Measurements from ENCODE around the gene GAPT.

GAPT gene

GRCh38 chr5:58544926-58545325 lies 53.7 kb downstream of the GAPT start:
- DNase-seq = no peak
- in situ Hi-C loops (cut with HindIII; ENCODE audit: low pct_ligation_motif_present, low pct_unique_long_range_greater_than_20kb, low sequenced_read_pairs) = no loop called here

DNA sequence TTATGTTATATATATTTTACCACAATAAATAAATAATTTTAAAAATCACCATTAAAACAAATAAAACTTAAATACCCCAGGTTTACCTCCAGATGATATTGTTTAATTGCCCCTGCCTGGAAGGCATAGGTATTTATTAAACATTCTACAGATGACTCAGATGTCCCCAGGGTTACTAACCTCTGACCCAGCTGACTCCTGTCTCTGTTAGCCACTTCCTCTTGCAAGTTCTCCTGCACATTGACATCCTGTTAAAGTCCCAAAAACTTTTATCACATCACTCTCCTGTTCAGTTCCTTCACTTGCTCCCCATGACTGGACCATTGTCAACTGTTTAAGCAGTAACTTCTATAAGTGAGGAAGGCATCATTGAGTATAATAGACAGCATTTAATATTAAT lies 54.7 kb downstream of the GAPT start:
- peak; percentile 2 for DNase-seq
- in situ Hi-C loops (cut with HindIII; ENCODE audit: low pct_ligation_motif_present, low pct_unique_long_range_greater_than_20kb, low sequenced_read_pairs) = no loop called here

Data from ACHN (cell line).